ENCODE data around the gene NKX1-2.

The NKX1-2 gene

DNA sequence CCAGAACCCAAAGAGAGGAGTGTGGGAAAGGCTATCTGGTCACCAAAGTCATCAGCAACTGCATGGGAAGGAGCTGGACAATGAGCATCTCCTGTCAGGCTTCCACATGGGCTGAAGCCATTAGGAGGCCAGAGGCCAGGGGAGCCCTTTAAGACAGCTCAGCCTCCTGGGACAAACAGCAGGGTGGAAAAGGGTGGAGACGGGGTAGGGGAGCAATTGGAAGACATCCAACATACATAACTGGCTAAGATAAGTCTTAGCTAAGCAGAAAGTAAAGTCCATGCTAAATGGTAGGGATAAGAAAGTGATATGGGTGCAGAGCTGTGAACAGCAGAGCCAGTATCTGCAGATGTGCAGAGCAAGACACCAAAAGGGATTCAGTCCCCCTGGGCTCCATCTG lies 29.6 kb downstream of the NKX1-2 start:
- no peaks in the 10 kb centered on the region for H3K9me3 ChIP-seq (ENCODE audit: insufficient read depth, low read length)
- H3K4me3 ChIP-seq (ENCODE audit: insufficient read length, low read depth): no peak overlapping the region
- no peak for DNase-seq (ENCODE audit: low read depth, low spot score)
- H3K27me3 ChIP-seq (ENCODE audit: insufficient read depth, insufficient read length): peaks cover 19% of the 10 kb centered on the region
- no peak for TF ChIP-seq ZNF274 (IDR thresholded peaks at IDR 0.05; ENCODE audit: low read depth, low read length)
- TF ChIP-seq YY1 (IDR thresholded peaks at IDR 0.05; ENCODE audit: insufficient read depth, insufficient read length): no peak
- no peak for TF ChIP-seq SUZ12 (IDR thresholded peaks at IDR 0.05; ENCODE audit: extremely low read depth, insufficient read depth, insufficient read length)
- H3K4me1 ChIP-seq (ENCODE audit: insufficient read depth, insufficient read length): no peaks in the 10 kb centered on the region
- peaks cover under 1% of the 10 kb centered on the region for H3K36me3 ChIP-seq (ENCODE audit: insufficient read depth, insufficient read length, low read length)
- no peak overlapping the region for H3K9ac ChIP-seq (ENCODE audit: insufficient read length, low read depth)

DNA sequence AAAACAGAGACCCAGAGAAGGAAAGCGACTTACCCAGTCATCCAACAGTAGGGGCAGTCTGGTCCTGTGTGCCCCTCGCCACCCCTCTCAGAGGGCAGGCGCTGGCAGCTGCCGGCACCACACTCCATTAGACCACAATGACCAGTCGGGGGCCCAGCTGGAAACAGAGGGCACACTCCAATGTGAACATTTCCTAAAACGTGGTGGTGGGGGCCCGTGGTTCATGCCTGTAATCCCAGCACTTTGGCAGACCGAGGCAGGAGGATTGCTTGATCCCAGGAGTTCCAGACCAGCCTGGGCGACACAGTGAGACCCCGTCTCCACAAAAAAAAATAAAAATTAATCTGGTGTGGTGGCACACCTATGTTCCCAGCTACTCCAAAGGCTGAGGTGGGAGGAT lies 30.2 kb downstream of the NKX1-2 start:
- Histone ChIP-seq H3K4me3 (ENCODE audit: insufficient read length, low read depth) (no peak overlapping the region), H3K36me3 (ENCODE audit: insufficient read depth, insufficient read length, low read length) (peaks cover 7% of the 10 kb centered on the region), H3K27me3 (ENCODE audit: insufficient read depth, insufficient read length) (peaks cover 19% of the 10 kb centered on the region), H3K9me3 (ENCODE audit: insufficient read depth, low read length) (no peaks in the 10 kb centered on the region), H3K9ac (ENCODE audit: insufficient read length, low read depth) (no peak overlapping the region), H3K4me1 (ENCODE audit: insufficient read depth, insufficient read length) (no peaks in the 10 kb centered on the region)
- no peak for DNase-seq (ENCODE audit: low read depth, low spot score)
- TF ChIP-seq ZNF274 (IDR thresholded peaks at IDR 0.05; ENCODE audit: low read depth, low read length) (no peak), YY1 (IDR thresholded peaks at IDR 0.05; ENCODE audit: insufficient read depth, insufficient read length) (no peak), SUZ12 (IDR thresholded peaks at IDR 0.05; ENCODE audit: extremely low read depth, insufficient read depth, insufficient read length) (no peak)

DNA sequence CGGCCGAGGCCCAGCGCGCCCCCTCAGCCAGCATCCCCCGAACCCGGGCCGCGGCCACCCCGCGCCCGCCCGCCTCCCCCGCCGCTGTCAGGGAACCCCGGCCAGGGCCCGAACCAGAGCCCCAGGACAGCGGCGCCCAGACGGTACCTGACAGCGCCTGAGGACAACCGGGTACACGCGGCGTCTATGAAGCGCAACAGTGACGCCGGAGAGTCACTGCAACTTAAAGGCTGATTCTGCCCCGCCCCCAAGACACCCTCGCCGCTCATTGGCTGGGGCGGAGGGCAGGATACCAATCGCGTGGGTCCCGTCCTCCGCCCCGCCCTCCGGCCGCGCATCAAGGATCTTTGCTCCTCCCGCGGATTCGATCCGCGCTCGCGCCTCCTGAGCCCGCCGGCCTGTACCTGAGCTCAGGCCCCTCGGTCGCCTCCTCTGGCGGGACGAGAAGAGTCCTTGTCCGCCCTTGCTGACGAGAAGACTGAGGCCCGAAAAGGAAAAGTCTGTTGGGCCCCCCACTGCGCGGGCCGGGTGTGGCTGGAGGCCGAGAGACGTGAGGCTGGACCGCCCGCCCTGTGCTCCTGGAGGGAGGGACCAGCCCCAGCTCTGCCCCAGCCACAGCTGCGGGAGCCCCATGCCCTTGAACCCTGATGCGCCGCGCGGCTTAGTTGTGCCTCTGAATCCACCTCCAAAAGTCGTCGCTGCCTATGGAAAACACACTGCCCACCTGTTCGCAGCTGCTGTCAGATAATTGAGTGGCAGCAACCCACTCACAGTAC lies 30.9 kb downstream of the NKX1-2 start, which contains the start of gene OAT:
Gene OAT, minus strand, starts transcription at position 198 of the 776 bp plus-strand sequence. CDS start 6,752 bp downstream, outside the sequence.
- Histone ChIP-seq H3K4me3 (ENCODE audit: insufficient read length, low read depth) (peak within 1 kb of the TSS; percentile 71), H3K36me3 (ENCODE audit: insufficient read depth, insufficient read length, low read length) (peaks cover 13% of the 10 kb centered on the region), H3K4me1 (ENCODE audit: insufficient read depth, insufficient read length) (no peaks in the 10 kb centered on the region), H3K9me3 (ENCODE audit: insufficient read depth, low read length) (no peaks in the 10 kb centered on the region), H3K9ac (ENCODE audit: insufficient read length, low read depth) (peak within 1 kb of the TSS; percentile 81), H3K27me3 (ENCODE audit: insufficient read depth, insufficient read length) (peaks cover 19% of the 10 kb centered on the region)
- TF ChIP-seq ZNF274 (IDR thresholded peaks at IDR 0.05; ENCODE audit: low read depth, low read length) (no peak), SUZ12 (IDR thresholded peaks at IDR 0.05; ENCODE audit: extremely low read depth, insufficient read depth, insufficient read length) (no peak), YY1 (IDR thresholded peaks at IDR 0.05; ENCODE audit: insufficient read depth, insufficient read length) (no peak)
- peak; percentile 95 for DNase-seq (ENCODE audit: low read depth, low spot score)

DNA sequence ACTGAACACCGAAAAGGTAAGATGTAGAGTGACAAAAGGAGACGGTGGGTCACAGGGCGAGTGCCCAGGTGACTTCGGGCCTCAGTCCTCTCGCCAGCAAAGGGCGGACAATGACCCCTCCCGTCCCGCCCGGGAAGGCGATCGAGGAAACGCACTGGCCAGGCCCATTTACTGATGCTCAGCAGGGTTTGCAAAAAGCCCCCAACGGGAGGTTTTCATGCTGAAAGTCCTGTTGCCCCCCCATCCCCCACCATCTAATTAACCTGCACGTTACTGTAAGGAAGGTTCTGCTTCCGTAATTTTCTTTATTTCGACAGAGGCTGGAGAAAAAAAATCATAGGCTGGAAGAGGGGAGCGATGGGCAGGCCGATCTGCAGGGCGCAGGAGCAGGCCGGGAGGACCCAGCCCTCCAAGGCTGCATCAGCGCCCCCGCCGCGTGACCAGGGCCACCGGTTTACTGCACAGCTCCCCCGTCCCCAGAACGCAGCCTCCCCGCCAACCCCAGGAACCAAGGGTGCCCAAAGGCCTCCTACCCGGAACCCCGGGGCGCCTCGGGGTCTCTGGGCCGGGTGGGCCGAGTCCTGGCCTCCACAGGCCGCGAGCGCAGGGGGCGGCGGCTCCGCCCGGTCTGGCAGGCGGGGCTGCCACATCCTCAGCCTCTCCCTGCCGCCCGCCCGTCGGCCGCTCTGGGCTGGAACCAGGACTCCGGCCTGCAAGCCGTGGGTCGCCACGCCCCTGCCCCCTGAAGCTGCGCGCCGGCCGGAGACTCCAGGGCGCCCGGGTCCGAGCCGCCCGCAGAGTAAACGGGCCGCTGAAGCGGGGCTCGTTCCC lies 31.7 kb downstream of the NKX1-2 start:
- TF ChIP-seq ZNF274 (IDR thresholded peaks at IDR 0.05; ENCODE audit: low read depth, low read length): no peak
- TF ChIP-seq SUZ12 (IDR thresholded peaks at IDR 0.05; ENCODE audit: extremely low read depth, insufficient read depth, insufficient read length): no peak
- TF ChIP-seq YY1 (IDR thresholded peaks at IDR 0.05; ENCODE audit: insufficient read depth, insufficient read length): no peak
- peaks cover 19% of the 10 kb centered on the region for H3K27me3 ChIP-seq (ENCODE audit: insufficient read depth, insufficient read length)
- peaks cover 19% of the 10 kb centered on the region for H3K36me3 ChIP-seq (ENCODE audit: insufficient read depth, insufficient read length, low read length)
- peak overlapping the region; percentile 81 for H3K9ac ChIP-seq (ENCODE audit: insufficient read length, low read depth)
- H3K4me3 ChIP-seq (ENCODE audit: insufficient read length, low read depth): peak overlapping the region; percentile 71
- no peaks in the 10 kb centered on the region for H3K9me3 ChIP-seq (ENCODE audit: insufficient read depth, low read length)
- no peaks in the 10 kb centered on the region for H3K4me1 ChIP-seq (ENCODE audit: insufficient read depth, insufficient read length)
- no peak for DNase-seq (ENCODE audit: low read depth, low spot score)

DNA sequence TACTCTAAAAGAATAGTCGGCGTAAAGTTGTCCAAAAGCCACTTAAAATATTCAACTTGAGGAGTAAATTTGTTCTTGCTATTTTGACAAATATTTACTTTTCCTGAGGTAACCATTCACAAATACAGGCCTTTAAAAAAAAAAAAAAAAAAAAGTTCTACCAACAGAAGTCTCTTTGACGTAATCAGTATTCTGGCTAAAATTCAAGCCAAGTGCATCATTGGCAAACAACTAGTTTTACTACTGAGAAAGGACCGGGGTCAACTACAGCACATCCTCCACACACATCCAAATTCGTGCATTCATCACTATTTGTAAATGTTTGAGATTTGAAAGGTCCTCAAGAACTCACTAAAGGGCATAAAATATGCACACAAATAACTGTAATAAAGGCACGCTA lies 33.1 kb downstream of the NKX1-2 start:
- Histone ChIP-seq H3K36me3 (ENCODE audit: insufficient read depth, insufficient read length, low read length) (peaks cover 30% of the 10 kb centered on the region), H3K9me3 (ENCODE audit: insufficient read depth, low read length) (no peaks in the 10 kb centered on the region), H3K27me3 (ENCODE audit: insufficient read depth, insufficient read length) (peaks cover 16% of the 10 kb centered on the region), H3K4me3 (ENCODE audit: insufficient read length, low read depth) (peak overlapping the region; percentile 11), H3K9ac (ENCODE audit: insufficient read length, low read depth) (no peak overlapping the region), H3K4me1 (ENCODE audit: insufficient read depth, insufficient read length) (no peaks in the 10 kb centered on the region)
- no peak for TF ChIP-seq YY1 (IDR thresholded peaks at IDR 0.05; ENCODE audit: insufficient read depth, insufficient read length)
- TF ChIP-seq ZNF274 (IDR thresholded peaks at IDR 0.05; ENCODE audit: low read depth, low read length): no peak
- no peak for TF ChIP-seq SUZ12 (IDR thresholded peaks at IDR 0.05; ENCODE audit: extremely low read depth, insufficient read depth, insufficient read length)
- DNase-seq (ENCODE audit: low read depth, low spot score): no peak

DNA sequence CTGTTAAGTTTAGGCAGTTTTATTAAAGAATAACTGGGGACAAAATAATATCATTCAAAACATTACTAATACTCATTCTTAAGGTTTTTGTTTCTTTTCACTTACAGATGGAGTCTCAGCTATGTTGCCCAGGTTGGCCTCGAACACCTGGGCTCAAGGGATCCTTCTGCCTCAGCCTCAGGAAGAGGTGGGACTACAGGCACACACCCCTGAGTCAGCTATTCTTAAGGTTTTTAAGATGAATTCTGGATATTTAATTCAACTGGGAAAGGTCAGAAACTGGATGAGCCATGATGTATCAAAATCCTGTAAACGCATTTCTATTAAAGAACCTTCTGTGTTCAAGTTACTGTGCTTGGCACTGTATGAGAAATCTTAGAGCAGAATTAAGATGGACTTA lies 34.6 kb downstream of the NKX1-2 start:
- no peak overlapping the region for H3K4me3 ChIP-seq (ENCODE audit: insufficient read length, low read depth)
- TF ChIP-seq ZNF274 (IDR thresholded peaks at IDR 0.05; ENCODE audit: low read depth, low read length): no peak
- TF ChIP-seq SUZ12 (IDR thresholded peaks at IDR 0.05; ENCODE audit: extremely low read depth, insufficient read depth, insufficient read length): no peak
- no peak for TF ChIP-seq YY1 (IDR thresholded peaks at IDR 0.05; ENCODE audit: insufficient read depth, insufficient read length)
- peaks cover 43% of the 10 kb centered on the region for H3K36me3 ChIP-seq (ENCODE audit: insufficient read depth, insufficient read length, low read length)
- no peaks in the 10 kb centered on the region for H3K9me3 ChIP-seq (ENCODE audit: insufficient read depth, low read length)
- peaks cover 4% of the 10 kb centered on the region for H3K27me3 ChIP-seq (ENCODE audit: insufficient read depth, insufficient read length)
- H3K9ac ChIP-seq (ENCODE audit: insufficient read length, low read depth): no peak overlapping the region
- no peaks in the 10 kb centered on the region for H3K4me1 ChIP-seq (ENCODE audit: insufficient read depth, insufficient read length)
- DNase-seq (ENCODE audit: low read depth, low spot score): no peak

DNA sequence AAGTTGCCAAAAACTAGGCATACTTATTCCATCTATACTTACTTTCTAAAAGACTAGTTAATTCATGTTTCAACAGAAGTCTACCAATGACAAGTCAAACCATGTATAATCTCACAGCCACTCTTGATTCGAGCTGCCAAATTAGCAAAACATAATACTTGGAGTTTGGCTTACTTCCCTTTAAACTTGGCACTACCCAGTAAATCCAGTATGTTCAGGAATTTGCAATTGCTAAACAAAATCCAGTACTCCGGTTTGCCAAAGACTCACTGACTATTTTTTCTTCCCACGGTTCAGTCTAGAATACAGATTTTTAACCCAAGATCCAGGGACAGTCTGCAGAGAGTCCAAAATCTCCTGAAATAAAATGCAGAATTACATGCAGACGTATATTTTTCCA lies 35.8 kb downstream of the NKX1-2 start:
- no peak for DNase-seq (ENCODE audit: low read depth, low spot score)
- no peak for TF ChIP-seq SUZ12 (IDR thresholded peaks at IDR 0.05; ENCODE audit: extremely low read depth, insufficient read depth, insufficient read length)
- TF ChIP-seq ZNF274 (IDR thresholded peaks at IDR 0.05; ENCODE audit: low read depth, low read length): no peak
- no peak for TF ChIP-seq YY1 (IDR thresholded peaks at IDR 0.05; ENCODE audit: insufficient read depth, insufficient read length)
- H3K36me3 ChIP-seq (ENCODE audit: insufficient read depth, insufficient read length, low read length): peaks cover 53% of the 10 kb centered on the region

More for the DNA sequence above, 35.8 kb downstream of the NKX1-2 start:
- Histone ChIP-seq H3K9me3 (ENCODE audit: insufficient read depth, low read length) (no peaks in the 10 kb centered on the region), H3K4me3 (ENCODE audit: insufficient read length, low read depth) (no peak overlapping the region), H3K27me3 (ENCODE audit: insufficient read depth, insufficient read length) (no peaks in the 10 kb centered on the region), H3K9ac (ENCODE audit: insufficient read length, low read depth) (no peak overlapping the region), H3K4me1 (ENCODE audit: insufficient read depth, insufficient read length) (no peaks in the 10 kb centered on the region)
